Glutamatergic neuron (in vitro differentiated cells): ENCODE results near the gene EXOC4. TPM values are rescaled to one million over a fixed set of nuclear protein-coding genes. Genes with fewer than 3 reads are reported as not detected.

Experiments used
- DNase-seq: peaks from one replicate; pipeline ENCODE4 v3.0.0; 2022
- H3K27ac Mint-ChIP-seq: one replicate; pipeline ENCODE4 v1.8.0; 2020; ENCODE audit warnings: mild to moderate bottlenecking, mixed read lengths, inconsistent platforms; ENCODE audit not compliant: unreplicated experiment
- H3K27me3 Mint-ChIP-seq: one replicate; pipeline ENCODE4 v1.8.0; 2020; ENCODE audit warnings: mild to moderate bottlenecking, moderate library complexity, mixed read lengths, inconsistent platforms; ENCODE audit not compliant: unreplicated experiment
- H3K36me3 Mint-ChIP-seq: one replicate; pipeline ENCODE4 v1.8.0; 2020; ENCODE audit warnings: mild to moderate bottlenecking, mixed read lengths, inconsistent platforms; ENCODE audit not compliant: unreplicated experiment
- H3K4me1 Mint-ChIP-seq: one replicate; pipeline ENCODE4 v1.8.0; 2020; ENCODE audit warnings: mild to moderate bottlenecking, low read depth, mixed read lengths, inconsistent platforms; ENCODE audit not compliant: unreplicated experiment
- H3K4me3 Mint-ChIP-seq: one replicate; pipeline ENCODE4 v1.8.0; 2020; ENCODE audit warnings: mild to moderate bottlenecking, mixed read lengths, inconsistent platforms; ENCODE audit not compliant: unreplicated experiment
- H3K9me3 Mint-ChIP-seq: one replicate; pipeline ENCODE4 v1.8.0; 2020; ENCODE audit warnings: mild to moderate bottlenecking, moderate library complexity, mixed read lengths, inconsistent platforms; ENCODE audit not compliant: unreplicated experiment
- CTCF ChIP-seq: fragments of 200-600 bp; sonication (generic); IDR thresholded peaks from one replicate; pipeline ENCODE4 v1.5.0; 2021; ENCODE audit not compliant: partially characterized antibody, unreplicated experiment
- total RNA-seq: library from RNA; stranded (reverse); fragmentation: NEBNext Ultra II Directional; extraction: Animal tissue kit (Norgen Biotek cat#: 25700); gene quantifications from one replicate; pipeline ENCODE4 v1.2.1, GENCODE V29; 2021; ENCODE audit not compliant: unreplicated experiment

EXOC4 gene
- total RNA-seq, 1 donor from 2014 or later: 73.8 TPM

- H3K27me3 Mint-ChIP-seq: peaks cover 2% of the 10 kb centered on the region
- no peak for DNase-seq
- H3K4me1 Mint-ChIP-seq: no peaks in the 10 kb centered on the region
- H3K36me3 Mint-ChIP-seq: no peaks in the 10 kb centered on the region
- H3K4me3 Mint-ChIP-seq: no peak overlapping the region
- TF ChIP-seq CTCF: no peak
- no peaks in the 10 kb centered on the region for H3K9me3 Mint-ChIP-seq
- H3K27ac Mint-ChIP-seq: no peak overlapping the region
These were observed 290.8 kb downstream of the EXOC4 start for GRCh38 chr7:133543657-133544056.

- Mint-ChIP-seq H3K4me1 (no peaks in the 10 kb centered on the region), H3K4me3 (no peak overlapping the region), H3K9me3 (no peaks in the 10 kb centered on the region), H3K27ac (no peak overlapping the region), H3K36me3 (no peaks in the 10 kb centered on the region), H3K27me3 (peaks cover 2% of the 10 kb centered on the region)
- TF ChIP-seq CTCF: no peak
- no peak for DNase-seq
These were observed 292.7 kb downstream of the EXOC4 start for GRCh38 chr7:133545618-133546017.

GRCh38 chr7:133547981-133548380 is 295.1 kb downstream of the EXOC4 start:
- Mint-ChIP-seq H3K27me3 (no peaks in the 10 kb centered on the region), H3K4me3 (no peak overlapping the region), H3K9me3 (peaks cover 2% of the 10 kb centered on the region), H3K27ac (no peak overlapping the region), H3K36me3 (no peaks in the 10 kb centered on the region), H3K4me1 (peaks cover 12% of the 10 kb centered on the region)
- no peak for TF ChIP-seq CTCF
- no peak for DNase-seq

- no peaks in the 10 kb centered on the region for H3K27me3 Mint-ChIP-seq
- H3K27ac Mint-ChIP-seq: no peak overlapping the region
These were observed 296.8 kb downstream of the EXOC4 start for GRCh38 chr7:133549633-133550032.

GRCh38 chr7:133550145-133550544 is 297.3 kb downstream of the EXOC4 start:
- Mint-ChIP-seq H3K4me1 (peaks cover 17% of the 10 kb centered on the region), H3K27ac (no peak overlapping the region), H3K36me3 (no peaks in the 10 kb centered on the region), H3K4me3 (no peak overlapping the region), H3K9me3 (peaks cover 2% of the 10 kb centered on the region), H3K27me3 (no peaks in the 10 kb centered on the region)
- DNase-seq: no peak
- no peak for TF ChIP-seq CTCF

More at GRCh38 chr7:133549633-133550032, 296.8 kb downstream of the EXOC4 start:
- DNase-seq: no peak
- no peak for TF ChIP-seq CTCF
- H3K4me3 Mint-ChIP-seq: no peak overlapping the region
- H3K9me3 Mint-ChIP-seq: peaks cover 2% of the 10 kb centered on the region
- H3K36me3 Mint-ChIP-seq: no peaks in the 10 kb centered on the region
- peaks cover 17% of the 10 kb centered on the region for H3K4me1 Mint-ChIP-seq
